B cell (primary cell): ENCODE results near the gene CAMKK2.

Experiments used
- CTCF ChIP-seq: fragments of 200-600 bp; IDR thresholded peaks from one replicate; pipeline ENCODE4 v1.8.0; 2022; ENCODE audit warnings: antibody characterized with exemption, mild to moderate bottlenecking
- EZH2 ChIP-seq: IDR thresholded peaks from 2 replicates; pipeline ENCODE4 v1.6.1; 2012; ENCODE audit warnings: borderline replicate concordance, low read depth, mild to moderate bottlenecking, moderate library complexity, low read length; ENCODE audit not compliant: insufficient read depth, poor library complexity, severe bottlenecking

DNA sequence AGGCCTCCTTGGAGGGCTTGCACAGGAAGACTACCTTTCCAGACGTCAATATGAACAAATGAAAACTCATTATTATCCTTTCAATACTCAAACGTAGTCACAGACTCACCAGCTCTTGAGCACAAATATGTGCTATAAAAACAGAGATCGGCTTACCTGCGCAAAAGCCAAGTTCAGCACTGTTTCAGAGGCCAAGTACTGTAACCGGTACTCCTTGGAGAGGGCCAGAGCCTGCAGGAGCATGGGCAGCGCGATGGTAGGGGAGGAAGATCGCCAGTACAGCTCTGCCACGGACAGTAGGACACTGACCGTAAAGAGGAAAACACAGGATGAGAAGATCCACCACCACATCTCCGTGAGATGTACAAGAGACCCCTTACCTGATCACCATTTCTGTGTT, 21.6 kb upstream of the CAMKK2 start:
- TF ChIP-seq CTCF (no peak), EZH2 (no peak)
